Hematopoietic multipotent progenitor cell treated with erythropoietin and hydrocortisone succinate and interleukin-3 and kit ligand, for 6 days (in vitro differentiated cells): Measurements from ENCODE around the gene GID8.

Experiments used
- DNase-seq: peaks from one replicate; pipeline ENCODE4 v3.0.0-alpha.2; 2015

Gene GID8

DNA sequence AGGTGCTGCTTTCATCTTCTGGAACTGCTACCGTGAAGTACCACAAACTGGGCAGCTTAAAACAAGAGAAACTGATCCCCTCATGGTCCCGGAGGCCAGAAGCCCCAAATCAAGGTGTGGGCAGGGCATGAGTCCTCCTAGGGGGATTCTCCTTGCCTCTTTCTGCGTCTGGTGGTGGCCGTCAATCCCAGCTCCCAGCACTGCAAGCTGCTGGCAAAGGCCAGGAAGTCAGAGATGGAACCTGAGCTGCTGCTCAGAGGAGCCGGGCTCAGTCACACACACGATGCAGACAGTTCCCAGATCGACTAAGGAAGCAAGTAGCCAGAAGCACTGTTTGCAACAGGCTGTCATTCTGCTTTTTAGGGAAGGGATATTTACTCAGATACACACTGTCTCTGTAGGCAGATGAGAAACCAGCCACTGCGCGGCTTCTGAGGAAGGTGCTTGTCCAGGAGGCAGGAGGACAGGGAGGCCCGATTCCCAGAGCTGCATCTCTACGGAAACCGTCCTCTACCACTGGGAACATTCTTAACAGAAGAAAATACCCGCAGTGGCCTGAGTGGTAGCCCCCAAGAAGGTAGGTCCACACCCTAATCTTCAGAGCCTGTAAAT lies 53.4 kb downstream of the GID8 start:
- DNase-seq: no peak

DNA sequence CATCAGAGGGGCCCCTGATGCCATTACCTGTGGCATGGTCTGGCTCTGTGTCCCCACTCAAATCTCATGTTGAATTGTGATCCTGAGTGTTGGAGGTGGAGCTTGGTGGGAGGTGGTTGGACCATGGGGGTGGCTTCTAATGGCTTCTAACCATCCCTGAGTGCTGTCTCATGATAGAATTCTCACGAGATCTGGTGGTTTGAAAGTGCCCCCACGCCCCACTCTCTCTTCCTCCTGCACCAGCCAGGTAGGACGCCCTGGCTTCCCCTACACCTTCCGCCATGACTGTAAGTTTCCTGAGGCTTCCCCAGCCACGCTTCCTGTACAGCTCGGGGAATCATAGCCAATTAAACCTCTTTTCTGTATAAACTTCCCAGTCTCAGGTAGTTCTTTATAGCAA lies 53.9 kb downstream of the GID8 start:
- DNase-seq: no peak

DNA sequence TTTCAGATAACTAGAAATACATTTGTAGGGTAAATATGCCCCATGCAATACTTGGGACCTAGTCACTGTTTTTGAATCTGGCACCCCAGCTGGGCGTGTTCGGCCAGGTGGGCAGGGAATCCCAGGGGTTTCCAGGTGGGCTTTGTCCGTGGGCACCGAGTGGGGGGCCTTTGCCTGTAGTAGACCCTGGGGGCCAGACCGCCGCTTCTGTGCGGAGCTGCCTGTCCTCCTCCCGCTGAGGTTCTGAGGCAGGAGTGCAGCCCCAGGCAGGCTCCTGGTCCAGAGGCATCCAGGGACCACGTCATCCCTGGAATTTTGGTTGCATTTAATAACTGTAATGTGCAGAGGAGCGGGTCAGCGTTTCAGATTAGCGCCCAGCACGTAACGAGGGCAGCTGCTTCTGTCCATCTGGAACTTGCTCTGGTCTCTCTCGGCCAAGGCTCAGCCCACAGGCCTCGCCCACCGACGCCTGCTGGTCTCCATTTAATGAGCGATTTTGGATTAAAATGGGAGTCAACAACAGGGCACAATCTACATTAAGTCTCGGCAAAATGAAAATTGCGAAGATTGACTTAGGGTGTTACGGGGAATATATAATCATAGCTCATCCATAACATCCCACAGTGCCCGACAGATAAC lies 56.0 kb downstream of the GID8 start:
- no peak for DNase-seq

DNA sequence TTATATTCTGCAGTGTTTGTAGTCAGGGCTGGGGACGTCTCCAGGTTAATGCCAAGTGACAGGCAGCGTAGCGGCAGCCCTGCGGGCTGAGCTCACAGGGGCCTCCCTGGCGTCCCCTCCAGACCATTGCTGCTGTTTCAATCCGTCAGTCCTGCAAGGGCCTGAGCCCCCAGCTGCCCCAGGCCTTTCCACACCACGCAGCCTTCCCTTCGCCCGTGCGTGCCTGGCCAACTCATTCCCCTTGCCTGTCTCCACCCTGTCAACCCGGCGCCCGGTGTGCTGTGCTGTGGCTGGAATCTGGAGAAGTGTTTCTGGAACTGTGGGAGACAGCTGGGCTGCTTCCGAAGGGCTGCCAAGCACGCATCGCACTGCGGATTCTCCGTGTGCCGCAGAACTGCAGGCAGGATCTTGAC lies 56.9 kb downstream of the GID8 start:
- no peak for DNase-seq

DNA sequence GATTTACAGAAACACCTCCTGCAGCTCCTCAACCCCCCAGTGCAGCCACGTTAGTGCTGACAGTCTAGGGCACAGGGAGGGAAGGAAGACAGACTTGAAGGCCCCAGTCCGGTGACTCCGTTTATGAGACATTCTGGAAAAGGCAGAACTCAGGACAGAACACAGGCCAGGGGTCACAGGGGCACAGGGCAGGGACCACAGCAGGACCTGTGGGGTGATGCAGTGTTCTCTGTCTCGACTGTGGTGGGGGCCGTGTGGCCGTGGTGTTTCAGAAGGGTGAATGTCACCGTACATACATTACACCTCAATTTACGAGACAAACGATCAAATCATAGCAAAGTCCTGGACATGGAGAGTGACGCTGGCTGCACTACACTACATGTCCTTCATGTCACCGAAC lies 57.5 kb downstream of the GID8 start:
- DNase-seq: no peak

DNA sequence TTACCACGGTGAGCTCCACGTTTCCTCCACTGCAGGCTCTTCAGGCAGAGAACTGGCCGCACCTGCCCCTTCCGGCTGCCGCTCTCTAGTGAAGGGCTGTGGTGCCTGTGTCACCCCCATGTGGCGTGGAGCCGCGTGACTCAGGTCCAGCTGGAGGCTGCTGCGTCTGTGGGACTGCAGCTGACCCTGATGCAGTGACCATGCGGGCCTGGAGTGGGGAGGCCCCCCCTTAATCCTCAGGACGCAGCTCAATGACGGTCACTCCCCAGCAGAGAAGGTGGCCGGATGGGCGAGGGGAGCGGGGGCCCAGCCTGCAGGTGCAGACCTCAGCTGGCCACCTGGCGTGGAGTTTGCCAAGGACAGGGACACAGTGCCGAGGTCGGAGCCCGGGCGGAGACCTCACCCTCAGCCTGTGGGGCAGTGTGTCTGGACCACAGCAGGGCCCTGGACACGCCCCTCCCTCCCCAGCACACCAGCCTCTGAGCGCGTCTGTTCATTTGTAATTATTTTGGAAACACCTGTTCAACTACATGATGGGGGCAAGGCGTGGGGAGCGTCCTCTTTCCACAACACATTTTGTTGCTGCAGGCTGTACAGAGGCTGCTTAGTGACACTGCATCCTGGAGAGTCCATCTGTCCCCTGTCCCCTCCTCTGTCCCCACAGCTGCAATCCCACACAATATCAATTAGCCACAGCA lies 58.1 kb downstream of the GID8 start:
- no peak for DNase-seq

DNA sequence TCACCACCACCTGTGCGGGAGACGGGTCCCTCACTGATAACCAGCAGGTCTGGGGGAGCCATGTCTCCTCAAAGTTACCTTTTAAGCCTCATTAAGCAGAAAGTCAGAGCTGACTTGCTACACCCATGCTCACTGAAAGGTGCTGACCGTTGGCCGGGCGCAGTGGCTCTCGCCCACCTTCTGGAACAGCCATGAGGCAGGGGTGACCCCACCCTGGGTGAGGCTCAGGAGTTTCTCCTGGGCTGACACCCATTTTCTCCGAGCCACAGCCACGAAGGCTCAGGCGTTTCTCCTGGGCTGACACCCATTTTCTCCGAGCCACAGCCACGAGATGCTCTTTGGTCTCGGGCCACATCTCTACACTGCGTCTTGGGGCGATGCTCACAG lies 58.6 kb downstream of the GID8 start:
- no peak for DNase-seq

DNA sequence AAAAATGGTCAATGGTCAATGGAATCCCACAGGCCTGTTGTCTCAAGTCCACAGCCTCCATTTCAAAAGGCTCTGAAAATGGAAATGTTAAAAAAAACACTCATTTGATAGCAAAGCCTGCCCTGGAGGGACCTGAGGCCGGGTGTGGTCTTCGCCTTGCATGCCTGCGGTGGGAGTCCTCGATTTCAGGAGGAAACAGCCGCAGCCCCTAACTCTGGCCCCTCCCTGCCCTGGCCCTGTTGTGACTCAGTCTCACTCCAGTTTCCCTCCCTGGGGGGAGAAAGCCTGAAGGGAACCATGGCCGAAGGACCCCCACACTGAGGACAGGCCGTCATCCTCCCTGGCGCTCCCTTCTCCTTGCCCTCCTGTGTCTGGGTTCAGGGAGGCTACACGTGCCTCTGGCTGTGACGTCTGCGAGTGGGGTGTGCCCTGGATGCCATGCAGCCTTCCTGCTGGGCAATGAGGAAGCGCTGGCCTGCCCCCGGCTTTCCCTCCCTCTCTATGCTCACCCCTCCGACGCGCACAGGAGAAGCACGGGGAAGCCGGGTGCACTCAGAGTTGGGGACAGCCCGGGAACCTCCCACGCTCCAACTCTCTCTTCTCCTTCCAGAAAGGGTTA lies 59.6 kb downstream of the GID8 start:
- no peak for DNase-seq
